NCI-H2081 (cell line): Measurements from ENCODE around the gene ADCYAP1R1.
A peak's percentile ranks its signal among the peaks of the same experiment; 100 is the strongest.

Experiments
- DNase-seq, 2 experiments: peaks; one replicate each; lab custom pipeline; 2025; lab: John Stamatoyannopoulos, UW

Gene ADCYAP1R1

GRCh38 chr7:31068006-31068675 lies 16.0 kb downstream of the ADCYAP1R1 start:
- DNase-seq = no peak

DNA sequence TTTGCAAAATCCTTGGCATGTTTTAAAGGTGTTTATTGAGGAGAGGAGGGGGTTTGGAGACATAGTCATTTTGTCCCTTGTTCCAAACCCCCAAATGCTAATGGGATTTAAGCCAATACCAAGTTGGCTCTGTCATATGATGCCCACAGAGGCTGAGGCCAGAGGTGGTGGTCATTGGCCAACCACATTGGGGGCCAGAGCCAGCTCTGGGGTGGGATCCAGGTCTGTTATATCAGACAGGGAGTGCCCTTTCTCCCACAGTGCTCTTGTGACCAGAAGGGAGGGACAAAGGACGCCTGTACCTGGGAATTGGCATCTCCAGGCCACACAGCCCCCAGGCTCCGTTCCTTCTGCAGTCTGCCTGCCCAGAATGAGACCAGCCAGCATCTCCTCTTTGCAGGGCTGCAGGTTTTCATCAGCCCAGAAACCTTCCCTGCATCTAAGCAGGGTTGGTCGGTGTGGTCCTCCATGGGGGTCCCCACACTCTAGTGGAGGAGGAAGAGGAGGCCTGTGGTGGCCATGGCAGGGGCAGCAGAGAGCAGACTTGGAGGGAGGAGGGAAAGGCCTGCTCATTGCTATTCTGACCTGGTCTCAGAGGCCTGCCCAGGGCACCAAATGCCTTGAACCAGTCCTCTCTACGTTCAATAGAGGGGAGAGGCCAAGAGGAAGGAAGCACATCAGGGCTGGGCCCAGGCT lies 17.9 kb downstream of the ADCYAP1R1 start:
- DNase-seq = no peak

DNA sequence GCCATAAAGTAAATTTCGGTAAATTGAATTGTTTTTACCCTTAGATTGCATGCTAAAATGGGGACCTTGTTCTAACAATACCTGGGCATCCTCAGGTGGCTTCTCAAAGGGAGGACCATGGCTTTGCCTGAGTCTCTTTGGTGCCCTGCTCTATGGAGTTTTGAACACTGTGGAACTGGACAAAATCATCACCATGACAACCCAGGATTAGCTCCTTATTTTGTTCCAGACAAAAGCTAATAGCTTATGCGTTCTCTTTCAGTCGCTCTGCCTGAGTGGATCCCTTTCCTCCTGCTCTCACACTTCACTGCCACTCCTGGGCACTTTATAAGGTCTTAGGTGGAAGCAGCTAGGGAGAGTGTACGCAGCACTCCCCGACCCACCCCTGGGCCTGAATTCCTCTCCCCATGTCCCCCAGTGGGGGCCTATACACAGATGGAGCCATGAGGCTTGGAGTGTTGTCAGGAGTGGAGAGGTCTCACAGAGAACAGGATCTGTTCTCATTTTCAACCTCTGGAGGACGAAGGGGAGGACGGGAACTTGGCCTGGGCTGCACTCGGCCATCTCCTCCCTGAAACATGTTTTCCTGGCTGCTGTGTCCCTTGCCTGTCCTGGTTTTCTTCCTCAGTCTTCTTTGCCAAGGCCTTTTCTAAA lies 19.0 kb downstream of the ADCYAP1R1 start:
- no peak for DNase-seq

DNA sequence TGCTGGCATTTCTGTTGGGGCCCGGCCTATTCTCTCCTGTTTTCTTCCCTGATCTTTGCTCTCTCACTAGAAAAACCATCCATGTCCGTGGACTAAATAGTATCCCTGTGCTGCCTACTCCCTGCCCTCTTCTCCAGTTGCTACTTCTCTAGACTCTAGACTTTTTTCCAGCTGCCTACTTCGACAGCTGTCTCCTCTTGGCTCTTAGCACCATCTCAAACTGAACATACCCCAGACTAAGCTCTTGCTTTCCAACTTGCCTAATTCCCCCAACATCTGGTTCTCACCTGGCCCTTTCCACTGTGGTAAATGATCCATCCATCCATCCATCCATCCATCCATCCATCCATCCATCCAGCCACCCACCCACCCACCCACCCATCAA lies 19.5 kb downstream of the ADCYAP1R1 start:
- no peak for DNase-seq

- no peak for DNase-seq
These were observed 21.4 kb downstream of the ADCYAP1R1 start for GRCh38 chr7:31073326-31074119.

GRCh38 chr7:31074120-31074383 lies 21.9 kb downstream of the ADCYAP1R1 start:
- no peak for DNase-seq

DNA sequence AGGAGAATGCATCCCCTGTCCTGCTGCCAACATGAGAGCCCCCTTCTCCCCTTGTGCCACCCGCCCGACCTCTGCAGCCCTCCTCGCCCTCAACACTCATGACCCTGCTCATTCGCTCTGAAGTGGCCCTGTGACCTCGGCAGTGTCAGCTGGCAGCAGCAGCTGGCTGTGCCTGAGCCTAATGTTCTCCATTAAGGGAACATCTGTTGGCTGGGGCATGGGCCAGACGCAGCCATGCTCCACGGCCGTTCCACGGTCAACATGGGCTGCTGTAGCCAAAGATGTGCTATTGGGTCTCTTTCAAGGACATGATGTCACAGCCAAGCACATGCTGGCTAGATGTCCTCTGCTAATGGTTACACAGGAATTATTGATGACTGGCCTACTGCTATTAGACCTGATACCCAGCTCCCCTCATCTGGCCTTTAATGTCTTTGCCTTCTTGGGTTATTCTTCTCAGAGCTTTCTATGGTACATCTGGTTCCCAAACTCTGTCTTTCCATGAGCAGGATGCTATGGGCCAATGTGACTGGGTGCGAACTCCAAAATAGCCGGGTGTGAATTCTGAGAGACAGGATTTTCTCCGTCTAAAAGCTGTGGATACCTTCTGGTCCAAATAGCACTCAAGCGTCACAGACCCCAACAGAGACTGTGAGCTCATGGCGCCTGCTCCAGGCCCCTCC lies 22.4 kb downstream of the ADCYAP1R1 start:
- DNase-seq = no peak

GRCh38 chr7:31075086-31075405 lies 22.9 kb downstream of the ADCYAP1R1 start:
- no peak for DNase-seq

DNA sequence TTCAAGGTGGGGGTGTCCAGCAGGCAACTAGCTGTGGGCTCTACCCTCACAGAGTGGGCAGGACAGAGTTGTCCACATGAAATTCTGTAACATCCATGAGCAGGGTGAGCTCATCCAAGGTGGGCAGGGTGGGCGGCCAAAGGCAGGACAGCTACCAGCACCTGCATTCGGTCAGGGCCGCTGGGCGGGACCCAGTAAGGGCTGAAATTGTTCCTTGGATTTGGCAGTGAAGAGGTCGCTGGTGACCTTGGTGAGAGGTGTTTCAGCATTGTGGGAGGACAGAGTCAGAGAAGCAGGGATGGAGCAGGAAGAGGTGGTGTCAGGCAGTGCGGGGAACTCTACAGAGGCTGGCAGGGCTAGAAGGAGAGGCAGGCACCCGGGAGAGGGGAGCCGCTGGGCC lies 23.9 kb downstream of the ADCYAP1R1 start:
- no peak for DNase-seq

GRCh38 chr7:31076641-31077310 lies 24.7 kb downstream of the ADCYAP1R1 start:
- DNase-seq = no peak

DNA sequence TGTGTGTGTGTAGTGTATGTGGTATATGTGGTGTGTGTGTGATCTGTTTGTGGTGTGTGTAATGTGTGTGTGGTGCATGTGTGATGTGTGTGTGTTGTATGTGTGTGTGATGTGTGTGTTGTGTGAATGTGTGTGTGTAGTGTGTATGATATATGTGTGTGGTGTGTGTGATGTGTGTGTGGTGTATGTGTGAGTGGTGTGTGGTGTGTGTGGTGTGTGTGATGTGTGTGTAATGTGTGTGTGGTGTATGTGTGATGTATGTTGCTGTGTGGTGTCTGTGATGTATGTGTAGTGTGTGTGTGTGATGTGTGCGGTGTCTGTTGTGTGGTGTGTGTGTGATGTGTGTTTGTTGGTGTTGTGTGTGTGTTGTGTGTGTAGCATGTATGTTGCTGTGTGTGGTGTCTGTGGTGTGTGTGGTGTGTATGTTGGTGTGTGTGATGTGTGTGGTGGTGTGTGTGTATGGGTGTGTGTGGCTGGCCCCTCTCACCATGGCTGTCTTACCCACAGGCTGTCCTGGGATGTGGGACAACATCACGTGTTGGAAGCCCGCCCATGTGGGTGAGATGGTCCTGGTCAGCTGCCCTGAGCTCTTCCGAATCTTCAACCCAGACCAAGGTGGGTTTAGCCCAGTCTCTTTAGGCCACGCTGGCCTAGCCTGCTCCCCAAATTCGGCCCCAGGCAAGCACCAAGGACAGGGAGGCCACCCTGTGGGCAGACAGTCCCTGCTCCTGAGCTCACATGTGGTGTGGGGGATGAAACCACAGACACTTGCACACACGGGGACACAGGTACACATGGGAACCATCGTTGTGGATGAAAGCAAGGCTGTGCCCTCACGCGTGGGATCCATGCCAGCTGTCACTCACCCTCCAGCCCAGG lies 25.6 kb downstream of the ADCYAP1R1 start:
- DNase-seq = no peak

GRCh38 chr7:31078363-31078990 lies 26.4 kb downstream of the ADCYAP1R1 start:
- DNase-seq = no peak

- DNase-seq = no peak
These were observed 27.2 kb downstream of the ADCYAP1R1 start for GRCh38 chr7:31079126-31079823.

DNA sequence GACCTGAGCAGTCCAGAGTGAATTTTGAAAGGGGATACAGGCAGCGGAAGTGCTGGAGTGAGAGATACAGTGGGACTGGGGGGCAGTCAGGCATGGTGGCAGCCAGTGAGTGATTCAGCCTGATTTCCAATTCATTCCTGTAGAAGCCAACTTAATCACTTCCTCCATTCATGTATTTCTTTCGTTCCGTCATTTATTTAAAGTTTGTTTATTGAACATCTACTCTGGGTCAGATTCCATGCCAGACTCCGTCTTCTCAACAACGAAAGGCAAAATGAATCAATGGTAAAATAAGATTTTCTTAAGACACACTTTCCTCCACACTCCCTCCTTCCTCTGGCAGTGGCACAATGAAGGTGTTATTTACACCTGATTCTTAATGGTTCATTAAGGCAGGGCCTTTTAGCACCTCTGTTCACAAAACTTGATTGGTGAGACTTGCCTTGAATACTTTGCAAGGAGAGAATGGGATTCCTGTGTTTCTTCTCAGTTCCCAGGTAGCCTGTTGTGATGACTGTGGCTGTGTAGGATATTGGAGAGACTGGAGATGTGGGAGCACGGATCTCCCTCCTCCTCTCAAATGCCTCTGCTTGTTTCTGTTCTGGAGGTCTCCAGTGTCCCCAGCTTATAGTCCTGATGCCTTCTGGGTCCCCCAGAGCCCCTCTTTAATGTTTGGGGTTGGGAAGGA lies 27.9 kb downstream of the ADCYAP1R1 start:
- no peak for DNase-seq

GRCh38 chr7:31080763-31081162 lies 28.7 kb downstream of the ADCYAP1R1 start:
- DNase-seq = no peak

DNA sequence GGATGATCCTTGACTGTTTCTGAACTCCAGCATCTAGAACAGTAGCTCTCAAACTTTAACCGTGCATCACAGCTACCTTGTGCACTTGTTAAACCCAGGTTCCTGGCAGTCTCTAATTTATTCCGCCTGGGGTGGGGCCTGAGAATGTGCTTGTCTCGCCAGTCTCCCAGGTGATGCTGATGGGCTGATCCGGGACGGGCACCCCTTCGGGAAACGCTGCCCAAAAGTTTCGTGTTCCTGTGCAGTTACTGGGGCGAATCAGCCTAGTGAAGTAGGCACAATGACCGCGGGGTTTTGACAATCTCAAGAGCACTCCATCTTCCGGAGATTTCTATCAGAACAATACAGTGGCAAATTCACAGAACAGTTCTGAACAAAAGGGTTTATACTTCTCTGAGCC lies 29.9 kb downstream of the ADCYAP1R1 start:
- DNase-seq = no peak

DNA sequence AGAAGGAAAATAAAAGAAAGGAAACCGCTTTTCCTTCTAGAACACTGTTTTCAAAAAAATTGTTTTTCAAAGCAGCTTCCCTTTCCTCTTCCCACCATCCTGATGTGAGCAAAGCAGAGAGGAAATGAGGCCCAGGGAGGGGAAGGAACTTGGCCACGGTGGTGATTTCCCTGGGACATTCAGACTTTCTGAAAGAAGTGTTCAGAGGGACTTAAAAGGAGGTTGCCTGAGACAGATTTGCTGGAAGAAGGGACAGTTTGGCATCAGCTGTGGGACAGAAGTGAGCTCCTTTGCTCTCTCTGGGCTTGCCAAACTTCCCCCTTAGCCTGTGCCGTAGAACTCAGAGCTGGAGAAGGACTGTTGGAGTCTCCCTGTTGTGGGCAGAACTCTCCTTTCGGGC lies 30.3 kb downstream of the ADCYAP1R1 start:
- DNase-seq = no peak

DNA sequence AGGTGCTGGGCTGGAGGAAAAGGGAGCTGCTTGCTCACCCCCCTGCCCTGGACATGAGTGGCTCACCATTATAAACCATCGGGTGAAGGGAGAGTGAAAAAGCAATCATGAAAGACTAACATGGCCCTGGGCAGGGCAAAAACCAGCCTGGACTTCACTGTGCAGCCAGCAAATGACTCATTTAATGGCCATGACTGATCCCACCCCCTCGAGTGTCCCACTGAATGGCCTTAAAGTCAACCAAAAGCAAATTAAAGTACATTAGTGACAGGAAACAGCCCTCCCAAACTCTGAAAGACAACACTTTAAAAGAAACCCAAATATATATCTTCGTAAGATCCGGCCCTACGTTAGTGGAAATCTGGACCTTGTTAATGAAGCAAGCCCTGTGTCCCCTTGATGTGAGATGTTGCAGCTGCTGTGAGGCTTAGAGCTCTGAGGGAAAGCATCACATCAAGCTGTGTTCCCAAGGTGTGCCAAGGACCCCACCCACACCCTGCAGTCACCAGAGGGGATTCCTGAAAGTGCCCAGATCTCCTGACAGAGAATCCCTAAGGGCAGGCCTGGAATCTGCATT lies 31.2 kb downstream of the ADCYAP1R1 start:
- DNase-seq = no peak

- DNase-seq = peak in 1 of 2 experiments; percentile 75
These were observed 32.1 kb downstream of the ADCYAP1R1 start for GRCh38 chr7:31084226-31084625.
